HFF-Myc (cell line): ENCODE data around the gene SGCE.

ENCODE experiments used
- DNase-seq: peaks from one replicate; pipeline ENCODE4 v3.0.0-alpha.2; 2011; ENCODE audit warnings: low read depth; ENCODE audit errors: extremely low read depth
- H3K4me3 ChIP-seq: replicated peaks from 2 replicates; pipeline ENCODE4 v1.5.1; 2011; ENCODE audit warnings: low read depth, mild to moderate bottlenecking, control low read depth, low read length
- TF ChIP-seq, protein P1 (sequence below): IDR thresholded peaks from 2 replicates; pipeline ENCODE4 v1.5.1; 2012; ENCODE audit warnings: mild to moderate bottlenecking, low read depth, low read length, control low read depth; ENCODE audit errors: missing control alignments

SGCE gene

DNA sequence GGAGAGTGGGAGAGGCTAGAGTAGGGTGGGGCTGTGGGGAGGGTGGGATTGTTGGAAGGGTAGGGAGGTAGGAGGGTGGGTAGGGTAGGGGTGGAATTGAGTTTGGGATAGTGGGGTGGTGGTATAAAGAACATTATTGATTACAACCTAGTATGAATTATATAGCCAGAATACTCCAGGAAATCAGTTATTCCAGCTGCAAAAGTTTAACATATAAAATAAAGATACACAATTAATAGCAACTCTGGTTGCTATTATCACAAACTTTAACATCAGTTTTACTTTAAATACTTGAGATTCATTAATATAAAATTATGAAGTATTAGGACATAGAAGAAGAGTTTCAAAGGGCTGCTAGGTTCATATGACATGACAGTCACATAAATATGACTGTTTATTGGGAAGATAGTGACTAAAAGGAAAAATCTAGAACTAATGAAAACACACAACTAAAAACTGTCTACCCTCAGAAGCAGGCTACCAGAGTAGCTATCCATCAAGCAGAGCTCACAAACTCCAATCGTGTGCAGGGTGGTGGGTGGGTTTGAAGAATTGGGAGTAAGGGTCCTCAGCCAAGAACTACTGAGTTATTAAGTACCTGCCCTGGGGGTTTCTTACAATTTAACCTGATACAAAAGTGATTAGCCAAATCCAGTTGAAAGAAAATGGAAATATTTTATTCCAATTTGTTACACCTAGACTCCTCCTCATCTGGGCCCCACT, 14.0 kb upstream of the SGCE start:
- TF ChIP-seq, protein P1, sequence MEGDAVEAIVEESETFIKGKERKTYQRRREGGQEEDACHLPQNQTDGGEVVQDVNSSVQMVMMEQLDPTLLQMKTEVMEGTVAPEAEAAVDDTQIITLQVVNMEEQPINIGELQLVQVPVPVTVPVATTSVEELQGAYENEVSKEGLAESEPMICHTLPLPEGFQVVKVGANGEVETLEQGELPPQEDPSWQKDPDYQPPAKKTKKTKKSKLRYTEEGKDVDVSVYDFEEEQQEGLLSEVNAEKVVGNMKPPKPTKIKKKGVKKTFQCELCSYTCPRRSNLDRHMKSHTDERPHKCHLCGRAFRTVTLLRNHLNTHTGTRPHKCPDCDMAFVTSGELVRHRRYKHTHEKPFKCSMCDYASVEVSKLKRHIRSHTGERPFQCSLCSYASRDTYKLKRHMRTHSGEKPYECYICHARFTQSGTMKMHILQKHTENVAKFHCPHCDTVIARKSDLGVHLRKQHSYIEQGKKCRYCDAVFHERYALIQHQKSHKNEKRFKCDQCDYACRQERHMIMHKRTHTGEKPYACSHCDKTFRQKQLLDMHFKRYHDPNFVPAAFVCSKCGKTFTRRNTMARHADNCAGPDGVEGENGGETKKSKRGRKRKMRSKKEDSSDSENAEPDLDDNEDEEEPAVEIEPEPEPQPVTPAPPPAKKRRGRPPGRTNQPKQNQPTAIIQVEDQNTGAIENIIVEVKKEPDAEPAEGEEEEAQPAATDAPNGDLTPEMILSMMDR, result no peak
- H3K4me3 ChIP-seq, result no peak overlapping the region
- no peak for DNase-seq

DNA sequence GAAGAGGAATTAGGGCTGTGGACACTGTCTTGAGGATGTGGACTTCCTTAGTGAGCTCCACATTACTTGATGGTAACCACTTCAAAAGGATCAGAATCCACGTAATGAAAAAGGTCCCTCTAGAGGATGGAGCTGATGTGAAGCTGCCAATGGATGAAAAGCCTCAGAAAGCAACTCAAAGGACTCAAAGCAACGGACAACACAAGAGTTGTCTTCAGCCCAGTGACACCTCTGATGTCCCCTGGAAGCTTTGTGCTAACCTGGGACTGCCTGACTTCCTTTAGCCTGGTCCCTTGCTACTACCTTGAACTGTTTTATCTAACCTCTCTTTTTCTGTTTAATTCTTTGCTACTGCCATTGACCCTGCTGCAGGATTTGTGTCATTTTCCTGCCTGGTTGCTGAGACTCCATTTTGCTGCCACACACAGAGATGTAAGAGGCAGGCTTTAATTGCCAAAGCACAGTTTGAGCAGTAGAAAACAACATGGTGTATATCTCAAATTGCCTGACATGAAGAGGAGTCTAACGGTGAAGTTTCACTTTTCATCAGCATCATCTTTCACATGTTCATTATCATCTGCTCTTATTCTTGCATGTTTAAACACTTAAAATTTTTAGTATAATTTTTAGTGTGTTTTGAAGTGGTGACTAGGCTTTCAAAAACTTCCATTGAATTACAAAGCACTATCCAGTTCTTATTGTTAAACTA, 11.1 kb upstream of the SGCE start:
- no peak for DNase-seq
- no peak overlapping the region for H3K4me3 ChIP-seq
- TF ChIP-seq, protein P1, result no peak

DNA sequence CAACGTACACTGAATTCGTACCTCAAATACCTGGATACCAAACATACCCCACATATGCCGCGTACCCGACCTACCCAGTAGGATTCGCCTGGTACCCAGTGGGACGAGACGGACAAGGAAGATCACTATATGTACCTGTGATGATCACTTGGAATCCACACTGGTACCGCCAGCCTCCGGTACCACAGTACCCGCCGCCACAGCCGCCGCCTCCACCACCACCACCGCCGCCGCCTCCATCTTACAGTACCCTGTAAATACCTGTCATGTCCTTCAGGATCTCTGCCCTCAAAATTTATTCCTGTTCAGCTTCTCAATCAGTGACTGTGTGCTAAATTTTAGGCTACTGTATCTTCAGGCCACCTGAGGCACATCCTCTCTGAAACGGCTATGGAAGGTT, 9.5 kb upstream of the SGCE start:
- TF ChIP-seq, protein P1, result no peak
- no peak overlapping the region for H3K4me3 ChIP-seq

DNA sequence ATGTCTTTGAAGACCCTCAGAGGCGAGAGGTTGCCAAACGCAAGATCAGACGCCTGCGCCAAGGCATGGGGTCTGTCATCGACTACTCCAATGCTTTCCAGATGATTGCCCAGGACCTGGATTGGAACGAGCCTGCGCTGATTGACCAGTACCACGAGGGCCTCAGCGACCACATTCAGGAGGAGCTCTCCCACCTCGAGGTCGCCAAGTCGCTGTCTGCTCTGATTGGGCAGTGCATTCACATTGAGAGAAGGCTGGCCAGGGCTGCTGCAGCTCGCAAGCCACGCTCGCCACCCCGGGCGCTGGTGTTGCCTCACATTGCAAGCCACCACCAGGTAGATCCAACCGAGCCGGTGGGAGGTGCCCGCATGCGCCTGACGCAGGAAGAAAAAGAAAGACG, 8.1 kb upstream of the SGCE start:
- no peak overlapping the region for H3K4me3 ChIP-seq
- DNase-seq, result no peak
- TF ChIP-seq, protein P1, result no peak

More for the DNA sequence above, 9.5 kb upstream of the SGCE start:
- DNase-seq, result no peak

DNA sequence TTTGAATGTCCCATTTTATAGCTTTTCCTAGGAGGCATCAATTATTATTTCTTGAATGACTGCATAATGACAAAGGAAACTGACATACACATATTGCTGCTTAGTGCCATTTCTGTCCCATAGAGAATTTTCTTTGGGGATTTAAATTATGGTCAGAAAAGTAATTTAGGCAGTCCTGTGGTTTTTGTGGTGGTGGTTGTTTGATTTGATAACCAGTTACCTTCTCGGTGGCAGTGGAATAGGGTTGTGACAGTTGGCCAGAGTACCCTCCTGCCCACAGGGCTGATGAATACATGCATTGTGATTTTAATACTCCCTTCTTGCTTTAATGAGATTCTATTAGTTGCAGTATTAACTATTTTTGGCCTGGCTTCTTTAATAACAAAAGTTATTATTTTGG, 6.6 kb upstream of the SGCE start:
- H3K4me3 ChIP-seq, result no peak overlapping the region
- no peak for DNase-seq
- TF ChIP-seq, protein P1, result no peak

GRCh38 chr7:94660006-94660405, 4.1 kb upstream of the SGCE start:
- DNase-seq, result no peak
- H3K4me3 ChIP-seq, result no peak overlapping the region
- TF ChIP-seq, protein P1, result no peak
